Activated CD8-positive, alpha-beta memory T cell treated with anti-CD3 and anti-CD28 coated beads, Interleukin-2, amount 50 U/mL, for 48 hours (primary cell): ENCODE data around the gene ZDHHC11.
A peak's percentile ranks its signal among the peaks of the same experiment; 100 is the strongest.
"Not testable (repeated sequence)": the region's sequence is repeated elsewhere in the genome, so short reads cannot be mapped to it uniquely, and the experiment has no call there.

Source experiments
- DNase-seq: peaks from one replicate; pipeline ENCODE4 v3.0.0-alpha.2; 2020

Gene ZDHHC11

GRCh38 chr5:798505-799138 is 52.2 kb downstream of the ZDHHC11 start:
- not testable (repeated sequence) for DNase-seq

DNA sequence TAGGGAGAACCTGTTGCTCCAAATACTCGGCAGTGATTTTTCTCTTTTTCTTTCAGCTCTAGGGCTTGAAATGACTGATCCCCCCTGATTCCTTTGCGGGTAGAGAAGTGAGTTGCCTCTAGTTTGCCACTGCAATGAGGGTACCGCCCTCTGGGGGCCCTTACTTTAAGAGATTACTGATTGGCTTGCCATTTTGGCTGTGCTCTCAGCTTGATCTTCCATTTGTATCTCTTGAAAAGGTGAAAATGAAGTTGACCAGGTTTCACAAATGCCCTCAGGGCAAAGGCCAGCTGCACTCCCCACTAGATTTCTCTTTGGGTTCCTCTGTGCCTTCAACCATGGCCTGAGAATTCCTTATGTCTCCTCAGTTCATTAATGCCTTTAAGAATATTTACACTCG is 52.8 kb downstream of the ZDHHC11 start:
- not testable (repeated sequence) for DNase-seq

DNA sequence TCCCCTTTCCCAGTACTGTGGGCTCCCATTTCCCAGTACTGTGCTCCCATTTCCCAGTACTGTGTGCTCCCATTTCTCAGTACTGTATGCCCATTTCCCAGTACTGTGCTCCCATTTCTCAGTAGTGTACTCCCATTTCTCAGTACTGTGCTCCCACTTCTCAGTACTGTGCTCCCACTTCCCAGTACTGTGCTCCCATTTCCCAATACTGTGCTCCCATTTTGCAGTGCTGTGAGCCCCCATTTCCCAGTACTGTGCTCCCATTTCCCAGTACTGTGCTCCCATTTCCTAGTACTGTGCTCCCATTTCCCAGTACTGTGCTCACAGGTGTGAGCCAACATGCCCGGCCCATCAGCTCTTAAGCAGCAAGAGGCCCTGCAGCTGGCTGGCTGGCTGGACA is 54.9 kb downstream of the ZDHHC11 start:
- DNase-seq, result not testable (repeated sequence)

GRCh38 chr5:794948-795347 is 55.8 kb downstream of the ZDHHC11 start:
- DNase-seq, result not testable (repeated sequence)

DNA sequence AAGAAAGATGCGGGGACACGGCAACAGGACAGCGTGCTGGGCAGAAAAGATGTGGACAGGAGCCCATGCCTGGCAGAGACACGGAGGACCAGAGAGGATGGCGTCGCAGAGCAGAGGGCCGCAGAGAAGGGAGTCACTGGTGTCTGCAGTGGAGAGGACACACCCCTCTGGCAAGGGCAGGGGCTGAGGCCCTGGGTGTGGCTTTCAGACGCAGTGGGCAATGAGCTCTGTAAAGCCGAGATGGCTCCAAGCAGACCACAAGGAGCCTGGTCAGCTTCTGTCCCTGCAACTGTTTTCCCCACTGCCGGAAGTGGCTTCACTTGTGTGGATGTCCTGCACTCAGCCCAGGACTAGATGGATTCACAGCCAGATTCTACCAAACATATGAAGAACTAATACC is 62.1 kb downstream of the ZDHHC11 start:
- DNase-seq, result not testable (repeated sequence)

- DNase-seq, result not testable (repeated sequence)
These were observed 62.9 kb downstream of the ZDHHC11 start for GRCh38 chr5:787857-788233.

DNA sequence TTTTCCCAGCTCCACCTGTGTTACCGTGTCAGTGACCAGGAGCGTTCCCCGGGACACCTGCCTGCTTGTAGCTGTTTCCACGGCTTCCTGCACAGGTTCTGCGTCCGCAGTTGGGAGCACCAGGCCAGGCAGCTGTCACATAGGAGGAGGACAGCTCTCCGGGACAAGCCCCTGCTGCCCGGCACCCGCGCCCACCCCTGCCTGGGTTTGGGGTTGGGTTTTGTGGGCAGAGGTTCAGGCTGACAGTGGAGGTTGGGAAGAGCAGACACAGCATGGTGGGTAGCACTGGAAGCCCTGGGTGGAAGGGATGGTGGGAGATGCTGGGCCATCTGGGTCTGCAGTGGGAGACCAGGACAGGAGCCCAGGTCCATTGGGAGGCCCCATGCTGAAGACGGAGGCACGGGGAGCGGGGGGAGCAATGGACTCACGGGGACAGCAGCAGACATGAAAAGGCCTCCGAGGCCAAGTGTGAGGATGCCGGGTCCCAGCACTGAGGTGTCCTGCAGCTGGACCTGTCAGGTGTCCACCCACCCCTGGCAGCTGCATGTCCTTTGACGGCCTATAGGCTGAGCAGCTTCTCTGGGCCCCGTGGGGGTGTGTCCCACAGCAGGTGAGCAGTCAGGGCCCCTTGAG is 63.4 kb downstream of the ZDHHC11 start:
- not testable (repeated sequence) for DNase-seq

GRCh38 chr5:785181-785705 is 65.5 kb downstream of the ZDHHC11 start:
- peak; percentile 70 for DNase-seq

DNA sequence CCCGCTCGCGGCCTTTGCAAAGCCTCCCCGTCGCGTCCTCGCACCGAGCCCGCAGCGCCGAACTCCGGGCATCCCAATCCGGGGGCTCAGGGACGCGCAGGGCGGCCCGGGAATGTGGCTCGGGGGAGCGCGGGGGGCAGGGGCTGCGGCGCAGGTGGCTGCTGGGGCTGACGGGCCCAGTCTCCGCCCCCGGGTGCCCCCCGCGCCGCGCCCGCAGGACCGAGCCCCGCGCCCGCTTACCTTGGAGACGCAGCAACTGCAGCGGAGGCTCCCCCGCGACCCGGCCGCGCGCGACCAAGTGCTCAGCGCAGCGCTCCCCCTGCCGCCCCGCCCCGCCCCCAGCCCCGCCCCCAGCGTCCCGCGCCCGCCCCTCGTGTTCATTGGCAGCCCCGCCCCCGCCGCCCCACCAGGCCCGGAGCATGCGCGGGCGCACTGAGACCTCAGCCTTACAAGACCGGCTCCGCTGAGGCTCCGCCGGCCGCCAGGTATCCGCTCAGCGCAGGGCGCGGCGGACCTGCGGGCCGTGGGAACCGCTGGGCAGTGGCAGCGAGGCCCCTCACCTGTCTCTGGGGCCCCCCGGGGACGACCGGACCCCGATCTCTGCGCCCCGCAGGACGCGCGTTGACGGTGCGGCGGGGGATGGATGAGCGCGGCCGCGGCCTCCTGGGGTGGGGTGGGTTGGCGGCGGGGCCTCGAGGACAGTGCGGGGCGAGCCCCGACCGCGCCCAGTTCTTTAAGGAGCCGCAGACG is 66.2 kb downstream of the ZDHHC11 start, which contains the start of gene ZDHHC11B:
ZDHHC11B (minus strand) TSS at position 302 of the 750 bp plus-strand sequence. CDS start 17,810 bp downstream, outside the sequence.
- peak; percentile 96 for DNase-seq

GRCh38 chr5:783881-784427 is 66.8 kb downstream of the ZDHHC11 start:
- DNase-seq, result peak; percentile 71

DNA sequence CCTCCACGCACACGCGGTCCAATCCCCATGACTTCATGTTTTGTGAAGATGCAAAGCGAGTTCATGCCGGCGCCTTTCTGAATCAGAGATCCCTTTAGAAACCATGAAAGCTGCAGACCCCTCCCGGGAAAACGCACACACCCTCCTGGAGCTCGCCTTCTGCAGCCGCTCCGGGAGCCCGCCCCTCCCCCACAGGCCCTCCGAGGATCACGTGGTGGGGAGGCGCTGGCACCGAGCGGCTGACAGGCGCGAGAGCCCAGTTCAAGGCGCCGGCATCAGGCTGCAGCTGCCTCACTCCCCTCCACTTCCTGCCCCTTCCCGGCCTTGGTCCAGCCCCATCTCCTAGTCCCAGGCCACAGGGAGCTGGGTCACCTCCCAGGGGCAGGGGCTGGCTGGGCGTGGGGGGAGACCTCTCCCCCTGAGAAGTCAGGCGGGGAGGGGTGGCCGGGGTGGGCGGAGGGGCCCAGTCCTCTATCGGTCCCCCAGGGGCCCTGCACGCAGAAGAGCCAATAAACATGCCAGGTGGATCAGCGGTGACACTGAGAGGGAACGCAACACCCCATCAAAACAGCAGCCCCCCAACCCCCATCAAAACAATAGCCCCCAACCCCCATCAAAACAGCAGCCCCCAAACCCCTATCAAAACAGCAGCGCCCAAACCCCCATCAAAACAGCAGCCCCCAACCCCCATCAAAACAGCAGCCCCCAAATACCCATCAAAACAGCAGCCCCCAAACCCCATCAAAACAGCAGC is 67.6 kb downstream of the ZDHHC11 start:
- not testable (repeated sequence) for DNase-seq

DNA sequence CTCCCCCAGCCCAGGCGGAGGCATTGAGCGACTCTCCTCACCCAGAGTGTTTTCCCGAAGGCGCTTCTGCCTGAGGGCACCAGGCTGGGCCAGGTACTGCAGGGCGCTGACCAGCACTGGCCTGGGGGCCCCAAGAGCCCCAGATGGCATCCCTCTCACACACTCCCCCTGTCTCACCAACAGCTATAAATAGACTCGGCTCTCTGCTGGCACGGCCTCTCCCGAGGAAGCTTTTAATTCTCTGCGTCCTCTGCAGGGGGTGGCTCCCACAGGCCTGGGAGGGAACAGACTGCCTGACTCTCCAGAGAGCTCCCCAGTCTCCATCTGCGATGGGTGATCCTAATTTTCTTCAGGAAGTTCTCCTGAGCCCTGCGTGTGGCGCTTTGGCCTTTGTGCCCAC is 68.4 kb downstream of the ZDHHC11 start:
- not testable (repeated sequence) for DNase-seq

GRCh38 chr5:780571-780970 is 70.2 kb downstream of the ZDHHC11 start:
- not testable (repeated sequence) for DNase-seq

DNA sequence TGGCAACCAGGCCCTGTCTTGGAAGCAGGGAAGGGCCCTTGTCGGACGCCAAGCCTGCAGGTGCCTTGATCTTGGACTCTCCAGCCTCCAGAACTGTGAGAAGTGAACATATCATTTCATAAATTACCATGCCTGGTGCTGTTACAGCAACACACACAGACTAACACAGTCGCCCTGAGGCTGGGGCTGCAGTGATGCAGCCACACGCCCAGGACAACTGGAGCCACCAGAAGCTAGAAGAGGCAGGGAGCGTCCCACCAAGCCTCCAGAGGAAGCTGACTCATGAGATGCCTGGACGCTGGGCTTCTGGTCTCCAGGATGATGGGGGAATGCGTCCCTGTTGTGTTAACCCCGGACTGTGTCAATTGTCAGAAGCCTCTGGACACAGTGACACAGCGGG is 71.8 kb downstream of the ZDHHC11 start:
- not testable (repeated sequence) for DNase-seq

GRCh38 chr5:778421-778820 is 72.4 kb downstream of the ZDHHC11 start:
- DNase-seq, result not testable (repeated sequence)

DNA sequence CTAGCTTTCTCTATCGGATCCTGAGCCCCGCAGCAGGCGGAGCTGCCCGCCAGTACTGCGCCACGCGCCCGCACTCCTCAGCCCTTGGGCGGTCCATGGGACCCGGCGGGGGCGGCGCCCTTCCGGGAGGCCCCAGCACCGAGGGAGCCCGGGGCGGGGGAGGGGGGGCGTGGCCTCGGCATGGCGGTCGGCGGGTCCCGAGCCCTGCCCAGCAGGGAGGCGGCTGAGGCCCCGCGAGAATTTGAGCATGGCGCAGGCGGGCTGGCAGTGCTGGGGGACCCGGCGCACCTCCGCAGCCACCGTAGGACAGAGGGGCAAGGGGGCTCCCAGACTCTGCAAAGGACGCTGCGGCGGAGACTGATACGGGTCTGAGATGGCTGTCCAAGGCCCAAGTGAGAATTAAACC is 73.0 kb downstream of the ZDHHC11 start:
- no peak for DNase-seq

DNA sequence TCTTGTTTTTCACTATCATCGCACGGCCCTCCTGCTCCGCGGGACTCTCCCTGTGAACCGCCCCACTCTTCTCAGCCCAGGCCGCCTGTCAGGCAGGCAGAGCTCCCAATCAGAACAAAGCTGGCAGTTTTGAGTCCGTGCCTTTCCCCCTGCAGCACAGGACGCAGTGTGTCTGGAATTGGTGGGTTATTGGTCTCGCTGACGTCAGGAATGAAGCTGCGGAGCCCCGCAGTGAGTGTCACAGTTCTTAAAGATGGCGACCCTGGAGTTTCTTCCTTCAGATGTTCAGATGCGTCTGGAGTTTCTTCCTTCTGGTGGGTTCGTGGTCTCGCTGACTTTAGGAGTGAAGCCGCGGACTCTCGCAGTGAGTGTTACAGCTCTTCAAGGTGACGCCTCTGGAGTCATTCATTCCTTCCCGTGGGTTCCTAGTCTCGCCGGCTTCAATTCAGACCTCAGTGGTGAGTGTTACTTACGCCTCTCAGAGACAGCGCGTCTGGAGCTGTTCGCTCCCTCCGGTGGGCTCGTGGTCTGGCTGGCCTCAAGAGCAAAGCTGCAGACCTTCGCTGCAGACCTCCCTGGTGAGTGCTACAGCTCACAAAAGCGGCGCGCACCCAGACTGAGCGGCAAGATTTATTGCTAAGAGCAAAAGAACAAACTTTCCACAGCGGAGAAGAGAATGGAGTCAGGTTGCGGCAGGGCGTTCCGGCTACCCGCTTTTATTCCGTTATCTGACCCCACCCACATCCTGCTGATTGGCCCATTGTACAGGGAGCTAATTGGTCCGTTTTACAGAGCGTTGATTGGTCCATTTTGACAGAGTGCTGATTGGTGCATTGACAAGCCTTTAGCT is 73.7 kb downstream of the ZDHHC11 start:
- DNase-seq, result no peak

DNA sequence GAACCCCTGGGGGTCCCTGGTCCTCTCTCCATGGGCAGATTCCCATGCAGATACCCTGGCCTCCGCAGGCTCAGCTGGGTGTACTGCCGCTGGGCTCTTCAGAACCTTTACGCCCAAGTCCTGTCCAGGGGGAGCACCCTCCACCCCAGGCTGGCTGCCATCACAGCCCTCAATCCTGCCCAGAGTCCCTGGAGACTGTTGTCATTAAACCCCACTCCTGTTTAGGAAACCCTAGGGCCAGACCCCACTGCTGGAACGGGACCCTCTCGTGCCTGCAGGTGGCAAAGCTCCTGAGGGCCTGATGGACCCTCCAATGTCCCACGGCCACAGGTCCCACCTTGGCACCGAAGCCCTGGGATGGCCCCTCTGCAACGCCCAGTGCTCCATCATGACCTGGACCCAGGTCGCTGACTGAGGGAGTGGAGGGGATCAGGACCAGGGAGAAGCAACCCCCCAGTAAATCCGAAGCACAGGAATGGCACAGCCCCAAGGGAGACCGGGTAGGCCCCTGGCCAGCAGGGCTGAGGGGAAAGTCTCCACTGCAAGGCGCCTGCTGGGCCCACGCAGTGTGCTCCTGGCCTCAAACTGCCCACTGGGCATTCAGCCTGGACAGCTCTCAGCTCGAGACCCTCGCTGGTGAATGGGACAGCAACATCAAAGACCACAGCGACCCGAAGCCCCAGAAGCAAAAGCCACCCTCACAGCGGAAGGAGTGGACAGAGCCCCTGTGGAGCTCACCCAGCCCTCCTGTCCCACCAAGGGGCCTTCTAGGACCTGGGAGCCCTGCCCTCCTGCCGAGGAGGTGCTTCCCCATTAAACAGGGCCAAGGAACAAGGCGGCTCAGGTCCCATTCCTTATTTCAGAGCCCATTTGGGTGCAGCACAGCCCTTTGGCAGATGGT is 74.6 kb downstream of the ZDHHC11 start:
- DNase-seq, result peak; percentile 59

- peak; percentile 52 for DNase-seq
These were observed 75.2 kb downstream of the ZDHHC11 start for GRCh38 chr5:775595-775960.

- peak; percentile 55 for DNase-seq
These were observed 75.8 kb downstream of the ZDHHC11 start for GRCh38 chr5:774854-775505.
